Measurements from ENCODE around the gene MAD1L1.

Gene MAD1L1

GRCh38 chr7:2099048-2099957 is 133.4 kb downstream of the MAD1L1 start:
- DNase-seq: no peak

- no peak for DNase-seq
These were observed 134.2 kb downstream of the MAD1L1 start for GRCh38 chr7:2098496-2098895.

GRCh38 chr7:2098056-2098455 is 134.7 kb downstream of the MAD1L1 start:
- DNase-seq: no peak

GRCh38 chr7:2097492-2097891 is 135.3 kb downstream of the MAD1L1 start:
- no peak for DNase-seq

- no peak for DNase-seq
These were observed 135.9 kb downstream of the MAD1L1 start for GRCh38 chr7:2096692-2097387.

GRCh38 chr7:2095436-2095835 is 137.3 kb downstream of the MAD1L1 start:
- no peak for DNase-seq

GRCh38 chr7:2094454-2095045 is 138.2 kb downstream of the MAD1L1 start:
- DNase-seq: no peak

- no peak for DNase-seq
These were observed 138.9 kb downstream of the MAD1L1 start for GRCh38 chr7:2093843-2094220.

- DNase-seq: no peak
These were observed 139.4 kb downstream of the MAD1L1 start for GRCh38 chr7:2093215-2093842.

- no peak for DNase-seq
These were observed 140.5 kb downstream of the MAD1L1 start for GRCh38 chr7:2092279-2092678.

- DNase-seq: no peak
These were observed 141.9 kb downstream of the MAD1L1 start for GRCh38 chr7:2090526-2091520.

GRCh38 chr7:2088801-2089200 is 143.9 kb downstream of the MAD1L1 start:
- no peak for DNase-seq

- no peak for DNase-seq
These were observed 145.0 kb downstream of the MAD1L1 start for GRCh38 chr7:2087744-2088143.

- DNase-seq: no peak
These were observed 146.5 kb downstream of the MAD1L1 start for GRCh38 chr7:2086229-2086628.

GRCh38 chr7:2085804-2086203 is 146.9 kb downstream of the MAD1L1 start:
- DNase-seq: no peak

GRCh38 chr7:2084781-2085505 is 147.8 kb downstream of the MAD1L1 start:
- DNase-seq: no peak

GRCh38 chr7:2084331-2084730 is 148.4 kb downstream of the MAD1L1 start:
- peak; percentile 69 for DNase-seq

- no peak for DNase-seq
These were observed 149.4 kb downstream of the MAD1L1 start for GRCh38 chr7:2083362-2083761.

GRCh38 chr7:2082139-2082998 is 150.4 kb downstream of the MAD1L1 start:
- DNase-seq: no peak

GRCh38 chr7:2081526-2082135 is 151.1 kb downstream of the MAD1L1 start:
- DNase-seq: no peak
